Ishikawa (cell line): ENCODE data around the gene PRDM16.

Experiments used
- CEBPB ChIP-seq: IDR thresholded peaks from 2 replicates; pipeline ENCODE4 v1.6.1; 2012
- CREB1 ChIP-seq: IDR thresholded peaks from 2 replicates; pipeline ENCODE4 v1.6.1; 2012; ENCODE audit warnings: low read depth
- EGR1 ChIP-seq: IDR thresholded peaks from 2 replicates; pipeline ENCODE4 v1.6.1; 2012
- EP300 ChIP-seq: IDR thresholded peaks from 2 replicates; pipeline ENCODE4 v1.6.1; 2012; ENCODE audit warnings: borderline replicate concordance
- FOXM1 ChIP-seq: IDR thresholded peaks from 2 replicates; pipeline ENCODE4 v1.6.1; 2012; ENCODE audit warnings: low read depth, borderline replicate concordance
- NFIC ChIP-seq: IDR thresholded peaks from 2 replicates; pipeline ENCODE4 v1.6.1; 2012
- RAD21 ChIP-seq: IDR thresholded peaks from 2 replicates; pipeline ENCODE4 v1.6.1; 2012; ENCODE audit warnings: low read depth
- TAF1 ChIP-seq: IDR thresholded peaks from 2 replicates; pipeline ENCODE4 v1.6.1; 2012; ENCODE audit warnings: low read depth, mild to moderate bottlenecking
- TEAD4 ChIP-seq: IDR thresholded peaks from 2 replicates; pipeline ENCODE4 v1.6.1; 2012
- YY1 ChIP-seq: IDR thresholded peaks from 2 replicates; pipeline ENCODE4 v1.6.1; 2012; ENCODE audit warnings: low read depth
- ZBTB7A ChIP-seq: IDR thresholded peaks from 2 replicates; pipeline ENCODE4 v1.6.1; 2012; ENCODE audit warnings: low read depth
- TF ChIP-seq, protein P1 (sequence below): IDR thresholded peaks from 2 replicates; pipeline ENCODE4 v1.6.1; 2012; ENCODE audit warnings: low read depth, mild to moderate bottlenecking
- TF ChIP-seq, protein P2 (sequence below): IDR thresholded peaks from 2 replicates; pipeline ENCODE4 v1.6.1; 2012

DNA sequence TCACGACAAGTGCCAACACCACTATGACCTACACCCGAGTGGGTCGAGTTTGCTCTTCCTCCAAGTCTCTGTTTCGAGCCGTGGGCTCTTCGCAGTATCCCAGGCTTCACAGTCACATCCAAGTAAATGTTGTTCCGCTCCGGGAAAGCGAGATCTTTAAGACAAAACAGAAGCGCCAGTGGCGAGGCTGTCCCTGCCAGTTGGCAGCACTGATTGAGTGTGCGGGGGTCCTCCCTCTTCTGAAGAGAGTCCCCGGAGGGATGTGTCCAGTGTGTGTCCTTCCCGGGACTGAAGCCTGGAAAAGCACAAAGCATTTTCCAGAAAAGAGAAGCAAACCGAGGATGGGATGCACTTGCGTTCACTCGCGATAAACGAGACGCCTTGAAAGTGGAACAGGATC is 158.9 kb downstream of the PRDM16 start:
- TF ChIP-seq, protein P1, sequence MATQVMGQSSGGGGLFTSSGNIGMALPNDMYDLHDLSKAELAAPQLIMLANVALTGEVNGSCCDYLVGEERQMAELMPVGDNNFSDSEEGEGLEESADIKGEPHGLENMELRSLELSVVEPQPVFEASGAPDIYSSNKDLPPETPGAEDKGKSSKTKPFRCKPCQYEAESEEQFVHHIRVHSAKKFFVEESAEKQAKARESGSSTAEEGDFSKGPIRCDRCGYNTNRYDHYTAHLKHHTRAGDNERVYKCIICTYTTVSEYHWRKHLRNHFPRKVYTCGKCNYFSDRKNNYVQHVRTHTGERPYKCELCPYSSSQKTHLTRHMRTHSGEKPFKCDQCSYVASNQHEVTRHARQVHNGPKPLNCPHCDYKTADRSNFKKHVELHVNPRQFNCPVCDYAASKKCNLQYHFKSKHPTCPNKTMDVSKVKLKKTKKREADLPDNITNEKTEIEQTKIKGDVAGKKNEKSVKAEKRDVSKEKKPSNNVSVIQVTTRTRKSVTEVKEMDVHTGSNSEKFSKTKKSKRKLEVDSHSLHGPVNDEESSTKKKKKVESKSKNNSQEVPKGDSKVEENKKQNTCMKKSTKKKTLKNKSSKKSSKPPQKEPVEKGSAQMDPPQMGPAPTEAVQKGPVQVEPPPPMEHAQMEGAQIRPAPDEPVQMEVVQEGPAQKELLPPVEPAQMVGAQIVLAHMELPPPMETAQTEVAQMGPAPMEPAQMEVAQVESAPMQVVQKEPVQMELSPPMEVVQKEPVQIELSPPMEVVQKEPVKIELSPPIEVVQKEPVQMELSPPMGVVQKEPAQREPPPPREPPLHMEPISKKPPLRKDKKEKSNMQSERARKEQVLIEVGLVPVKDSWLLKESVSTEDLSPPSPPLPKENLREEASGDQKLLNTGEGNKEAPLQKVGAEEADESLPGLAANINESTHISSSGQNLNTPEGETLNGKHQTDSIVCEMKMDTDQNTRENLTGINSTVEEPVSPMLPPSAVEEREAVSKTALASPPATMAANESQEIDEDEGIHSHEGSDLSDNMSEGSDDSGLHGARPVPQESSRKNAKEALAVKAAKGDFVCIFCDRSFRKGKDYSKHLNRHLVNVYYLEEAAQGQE: no peak
- TF ChIP-seq TAF1: no peak
- TF ChIP-seq, protein P2, sequence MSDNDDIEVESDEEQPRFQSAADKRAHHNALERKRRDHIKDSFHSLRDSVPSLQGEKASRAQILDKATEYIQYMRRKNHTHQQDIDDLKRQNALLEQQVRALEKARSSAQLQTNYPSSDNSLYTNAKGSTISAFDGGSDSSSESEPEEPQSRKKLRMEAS: no peak
- no peak for TF ChIP-seq CEBPB
- no peak for TF ChIP-seq EGR1
- TF ChIP-seq RAD21: no peak
- no peak for TF ChIP-seq FOXM1
- no peak for TF ChIP-seq TEAD4
- TF ChIP-seq NFIC: no peak
- TF ChIP-seq YY1: no peak
- TF ChIP-seq EP300: no peak
- no peak for TF ChIP-seq CREB1
- no peak for TF ChIP-seq ZBTB7A
